GM21447 (cell line): ENCODE data around the gene RPUSD4.

Experiments used
- ATAC-seq: cut with Tn5 transposase; IDR thresholded peaks from one replicate; pipeline ENCODE4 v1.9.1; 2021; ENCODE audit not compliant: unreplicated experiment

RPUSD4 gene

DNA sequence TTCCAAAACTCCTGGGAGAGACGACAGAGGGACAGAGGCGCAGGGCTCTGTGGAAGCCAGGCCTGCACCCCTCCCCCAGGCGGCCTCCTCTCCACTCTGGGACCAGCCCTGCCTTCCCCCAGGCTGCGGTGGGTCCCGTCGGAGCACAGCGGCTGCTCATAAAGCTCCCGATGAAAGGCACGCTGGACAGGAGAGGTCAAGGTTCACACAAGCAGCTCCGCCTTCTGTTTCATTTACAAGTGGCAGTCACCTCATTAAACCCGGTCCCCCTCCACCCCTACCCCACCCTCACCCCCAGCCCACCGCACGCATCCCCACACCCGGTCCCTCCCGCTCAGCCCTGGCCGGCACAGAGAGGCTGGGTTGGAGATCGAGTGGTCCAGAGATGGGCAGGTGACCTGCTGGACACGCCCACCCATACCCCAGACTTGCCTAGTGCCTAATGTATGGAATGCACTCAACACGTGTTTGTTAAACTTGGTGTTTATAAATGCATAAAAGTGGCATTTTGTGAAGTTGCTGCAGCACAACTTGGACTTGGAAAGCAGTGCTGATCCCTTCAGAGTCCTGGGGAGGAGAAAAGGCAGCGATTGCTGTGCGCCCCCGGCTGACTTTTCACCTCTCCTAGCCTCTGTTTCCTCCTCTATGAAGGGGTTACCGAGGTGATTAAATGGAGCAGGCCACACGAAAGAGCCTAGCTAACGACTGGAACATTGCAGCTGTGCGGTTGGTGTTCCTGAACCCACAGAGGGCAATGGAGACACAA is 26.0 kb downstream of the RPUSD4 start:
- no peak for ATAC-seq

DNA sequence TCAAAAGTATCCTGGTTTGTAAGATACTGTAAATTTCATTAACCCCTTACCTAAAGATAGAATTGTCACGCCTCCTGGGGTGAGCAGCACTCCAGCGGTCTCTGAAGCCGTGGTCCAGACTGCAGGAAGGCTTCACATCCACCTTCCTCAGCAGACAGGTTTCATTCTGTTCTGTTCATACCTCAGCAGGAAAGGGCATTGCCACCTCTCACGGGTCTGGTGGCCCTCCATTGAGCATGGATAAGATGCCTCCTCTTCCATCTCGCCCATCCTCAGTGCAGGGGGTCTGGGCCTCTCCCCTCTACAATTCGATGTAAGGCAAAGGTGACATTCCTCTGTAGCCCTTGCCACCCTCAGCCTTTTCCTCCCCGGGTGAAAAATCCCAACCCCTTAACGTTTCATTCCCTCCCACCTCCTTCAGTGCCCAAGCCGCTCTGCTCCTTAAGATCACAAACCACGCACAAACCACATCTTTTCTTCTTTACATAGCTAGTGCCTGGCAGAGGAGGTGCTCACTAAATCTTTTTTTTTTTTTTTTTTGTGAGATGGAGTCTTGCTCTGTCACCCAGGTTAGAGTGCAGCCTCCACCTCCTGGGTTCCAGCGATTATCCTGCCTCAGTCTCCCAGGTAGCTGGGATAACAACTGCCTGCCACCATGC is 28.5 kb downstream of the RPUSD4 start:
- no peak for ATAC-seq

DNA sequence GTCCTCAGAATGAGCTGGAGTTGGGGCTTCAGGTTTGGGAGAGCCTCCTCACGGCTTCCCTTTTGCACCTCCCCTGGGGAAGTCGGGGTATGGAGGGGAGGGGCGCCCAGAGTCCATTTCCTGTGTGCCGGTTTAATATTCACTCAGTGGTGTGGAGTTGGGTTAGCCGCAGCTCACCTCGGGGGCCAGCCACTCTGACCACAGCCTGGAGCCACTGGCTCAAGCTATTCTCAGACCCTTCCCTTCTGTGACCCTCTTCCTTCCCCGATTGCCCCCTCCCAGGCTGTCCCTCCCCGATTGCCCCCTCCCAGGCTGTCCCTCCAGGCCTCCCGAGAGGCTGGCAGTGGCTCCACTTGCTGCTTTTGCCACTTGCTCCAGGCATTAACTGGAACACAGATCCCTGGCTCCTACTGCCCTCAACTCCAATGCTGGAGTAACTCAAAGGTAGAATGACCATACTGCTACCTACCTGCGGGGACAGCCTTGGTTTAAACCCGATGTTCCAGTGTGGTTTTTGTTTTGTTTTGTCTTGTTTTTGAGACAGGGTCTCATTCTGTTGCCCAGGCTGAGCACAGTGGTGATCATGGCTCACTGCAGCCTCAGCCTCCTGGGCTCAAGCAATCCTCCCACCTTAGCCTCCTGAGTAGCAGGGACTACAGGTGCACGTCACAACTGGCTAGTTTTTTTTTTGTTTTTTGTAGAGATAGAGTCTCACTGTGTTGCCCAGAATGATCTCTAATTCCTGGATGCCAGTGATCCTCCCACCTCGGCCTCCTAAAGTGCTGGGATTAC is 29.3 kb downstream of the RPUSD4 start:
- no peak for ATAC-seq

DNA sequence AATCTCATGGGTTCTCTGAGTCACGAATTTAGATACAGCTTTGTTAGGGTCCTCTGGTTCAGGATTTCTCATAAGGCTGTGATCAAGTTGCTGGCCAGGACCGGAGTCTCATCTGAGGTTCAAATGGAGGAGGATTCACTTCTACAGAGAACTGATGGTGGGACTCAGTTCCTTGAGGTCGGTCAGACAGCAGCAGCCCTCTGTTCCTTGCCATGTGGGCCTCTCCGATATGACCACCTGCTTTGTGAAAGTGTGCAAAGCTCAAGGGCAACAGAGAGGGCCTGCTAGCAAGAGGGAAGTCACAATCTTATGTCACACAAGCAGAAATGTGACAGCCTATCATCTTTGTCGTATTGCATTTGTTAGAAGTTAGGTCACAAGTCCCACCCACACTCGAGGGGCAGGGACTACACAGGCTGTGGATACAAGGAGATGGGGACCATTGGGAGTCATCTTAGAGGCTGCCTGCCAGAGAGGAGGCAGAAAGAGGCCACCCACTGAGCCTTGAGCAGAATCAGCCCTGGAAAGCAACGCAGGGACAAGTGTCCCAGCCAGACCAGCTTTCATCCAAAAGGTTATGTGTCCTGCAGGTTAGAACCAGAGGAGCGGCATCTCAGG is 34.5 kb downstream of the RPUSD4 start:
- ATAC-seq = no peak

DNA sequence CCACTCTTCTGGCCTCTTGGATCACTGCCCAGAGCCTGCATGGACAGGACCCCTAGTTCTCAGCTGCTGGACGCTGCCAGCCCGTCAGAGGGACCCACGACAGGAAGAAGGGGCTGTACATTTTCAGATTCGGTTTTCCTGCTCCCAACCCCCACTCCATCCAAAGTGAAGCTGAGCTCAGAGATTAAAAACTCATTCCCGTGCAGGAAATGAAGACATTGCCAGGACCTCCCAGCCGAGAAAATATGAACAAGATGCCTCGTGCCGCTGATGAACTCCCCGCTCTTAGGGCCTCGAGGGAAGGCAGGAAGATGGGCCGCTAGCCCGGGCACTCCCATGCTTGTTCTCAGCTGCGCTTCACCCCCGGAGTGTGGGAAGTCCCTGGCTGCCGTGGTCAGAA is 36.1 kb downstream of the RPUSD4 start:
- ATAC-seq = no peak

DNA sequence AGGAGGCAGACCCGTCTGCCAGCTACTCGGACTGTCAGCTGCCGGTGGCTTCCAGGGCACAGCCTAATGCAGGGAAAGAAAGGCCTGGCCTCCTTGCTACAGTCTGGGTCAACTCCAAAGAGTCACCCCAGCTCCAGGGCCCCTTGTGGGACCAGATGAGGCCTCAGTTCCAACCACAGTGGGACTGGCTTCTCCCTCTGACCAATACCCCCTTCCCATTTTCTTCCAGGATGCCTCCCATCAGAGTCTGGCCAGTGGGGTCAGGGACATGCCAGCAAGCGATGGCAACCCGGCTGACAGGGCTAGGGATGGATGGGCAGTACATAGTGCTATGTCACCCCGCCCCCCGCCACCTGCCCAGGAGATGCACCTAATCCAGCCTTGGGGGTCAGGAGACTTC is 36.6 kb downstream of the RPUSD4 start:
- ATAC-seq = no peak

DNA sequence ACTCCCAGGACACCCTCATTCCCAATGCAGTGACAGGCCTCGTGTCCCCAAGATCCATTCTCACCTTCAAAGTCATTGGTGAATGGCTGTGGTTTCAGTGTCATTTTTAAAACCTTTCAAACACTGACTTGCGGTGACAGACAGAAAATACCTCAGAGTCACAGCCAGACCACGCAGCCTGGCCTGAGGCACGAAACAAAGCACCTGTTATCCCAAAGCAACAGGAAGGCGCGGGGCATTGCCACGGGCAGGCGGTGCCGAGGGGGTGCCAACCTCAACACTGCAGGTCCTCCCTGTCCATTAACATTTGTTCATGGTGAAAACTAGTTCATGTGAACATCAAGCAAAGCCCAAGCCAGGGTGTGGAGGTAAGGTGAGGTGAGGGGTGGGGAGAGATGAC is 38.2 kb downstream of the RPUSD4 start:
- no peak for ATAC-seq

DNA sequence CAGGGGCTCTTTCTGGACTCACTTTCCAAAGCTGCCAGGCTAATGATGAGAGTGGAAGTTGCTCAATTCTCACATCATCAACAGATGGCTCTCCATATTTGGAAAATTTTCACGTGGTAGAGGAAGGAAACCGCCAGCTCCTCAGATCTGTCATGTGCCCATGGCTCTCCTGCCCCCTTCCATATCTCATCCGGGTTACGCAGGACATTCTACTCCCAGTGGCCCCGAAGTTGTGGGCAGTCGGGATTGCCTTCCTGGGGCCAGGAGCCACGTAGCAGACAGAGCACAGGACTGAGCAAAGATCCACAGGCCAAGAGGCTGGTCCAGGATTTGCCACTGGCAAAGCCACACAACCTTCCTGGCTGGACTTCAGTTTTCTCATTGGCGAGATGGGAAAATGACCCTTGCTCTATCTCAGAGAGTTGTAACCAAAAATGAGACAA is 38.8 kb downstream of the RPUSD4 start:
- no peak for ATAC-seq

DNA sequence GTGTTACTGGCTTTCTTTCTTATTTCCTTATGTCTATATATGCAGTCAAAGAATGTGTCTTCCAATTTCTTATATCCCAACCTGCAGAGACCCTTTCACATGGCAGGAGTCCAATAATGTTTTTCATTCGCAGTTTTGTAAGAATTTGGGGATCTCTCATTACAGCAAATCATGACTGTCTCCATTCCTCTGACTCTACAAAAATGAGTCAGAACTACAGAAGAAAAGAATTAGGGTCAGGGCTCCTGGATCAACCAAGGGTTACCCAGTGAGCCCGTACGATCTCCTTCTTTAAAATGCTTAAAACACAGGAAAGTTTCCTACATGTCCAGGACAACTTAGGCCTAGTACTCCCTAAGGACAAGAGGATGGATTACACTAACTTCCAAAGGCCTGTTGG is 42.2 kb downstream of the RPUSD4 start:
- no peak for ATAC-seq

DNA sequence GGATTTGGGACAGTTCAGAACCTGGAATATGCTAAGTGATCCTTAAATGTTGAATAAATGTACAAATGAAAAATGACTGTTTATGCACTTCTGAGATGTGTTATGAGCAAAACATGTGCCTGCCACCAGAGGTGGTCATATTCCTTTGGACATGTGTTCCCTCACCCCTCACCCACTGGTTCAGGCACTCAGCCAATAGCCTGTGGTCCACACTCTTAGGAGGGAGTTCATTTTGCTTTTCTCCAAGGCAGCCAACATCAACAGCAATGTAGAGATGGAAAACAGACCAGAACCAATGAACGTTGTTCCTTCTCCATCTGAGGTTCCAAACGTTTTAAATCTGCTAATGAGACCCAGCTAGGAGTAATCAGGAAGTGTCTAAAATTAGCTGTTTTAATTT is 44.0 kb downstream of the RPUSD4 start:
- no peak for ATAC-seq

DNA sequence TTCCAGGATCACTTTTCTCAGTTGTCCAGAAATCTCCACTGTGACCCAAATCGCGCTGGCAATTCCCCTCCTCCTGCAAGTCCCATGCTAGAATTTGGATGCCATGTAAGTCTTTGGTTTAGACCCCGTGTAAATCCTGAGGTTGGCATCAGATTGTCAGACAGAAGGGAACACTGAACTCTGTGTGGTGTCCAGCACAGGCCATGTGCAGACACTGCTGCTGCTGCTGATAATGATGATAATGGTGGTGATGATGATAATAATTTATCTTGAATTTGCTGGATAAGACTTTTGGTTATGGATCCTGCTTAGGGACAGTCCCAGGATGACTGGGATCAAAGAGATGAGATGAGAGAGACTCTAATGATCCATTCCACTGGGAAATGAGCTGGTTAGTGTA is 45.0 kb downstream of the RPUSD4 start:
- no peak for ATAC-seq

DNA sequence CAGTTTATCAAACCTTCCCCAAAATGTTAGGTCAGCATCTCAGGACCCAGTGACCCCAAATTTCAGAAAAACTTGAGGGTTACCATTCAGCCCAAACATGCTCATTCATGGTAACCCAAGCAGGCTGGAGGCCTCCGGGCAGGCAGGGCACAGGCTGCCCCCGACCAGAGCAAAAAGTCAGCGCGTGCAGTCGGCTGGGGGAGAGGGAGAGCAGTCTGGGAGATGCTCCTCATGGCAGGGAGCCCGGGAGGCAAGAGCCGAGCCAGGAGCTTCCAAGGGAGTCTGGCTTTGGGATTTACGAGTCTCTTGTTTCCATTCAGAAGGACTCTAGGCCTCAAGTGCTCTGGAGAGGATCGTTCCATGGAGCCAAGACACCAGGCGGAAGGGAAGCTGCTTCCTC is 45.7 kb downstream of the RPUSD4 start:
- ATAC-seq = no peak

DNA sequence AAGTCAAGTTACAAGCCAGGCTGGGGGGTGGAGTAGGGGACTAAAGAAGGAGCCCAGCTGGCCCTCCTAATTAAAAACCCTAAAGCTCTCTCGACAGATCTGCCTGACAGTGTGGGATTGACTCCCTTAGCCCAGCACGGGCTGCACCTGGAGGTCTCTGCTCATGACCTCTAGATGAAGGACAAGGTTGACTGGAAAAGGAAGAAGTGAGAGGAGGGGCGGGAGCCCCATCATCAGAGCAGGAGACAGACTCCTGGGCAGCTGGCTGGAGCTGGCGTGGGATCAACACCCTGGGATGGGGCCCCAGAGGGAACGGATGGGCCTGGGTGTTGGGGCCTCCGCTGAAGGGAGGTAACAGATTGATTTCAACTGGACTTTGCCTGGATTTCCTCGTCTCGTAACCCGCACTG is 46.1 kb downstream of the RPUSD4 start:
- ATAC-seq = no peak

DNA sequence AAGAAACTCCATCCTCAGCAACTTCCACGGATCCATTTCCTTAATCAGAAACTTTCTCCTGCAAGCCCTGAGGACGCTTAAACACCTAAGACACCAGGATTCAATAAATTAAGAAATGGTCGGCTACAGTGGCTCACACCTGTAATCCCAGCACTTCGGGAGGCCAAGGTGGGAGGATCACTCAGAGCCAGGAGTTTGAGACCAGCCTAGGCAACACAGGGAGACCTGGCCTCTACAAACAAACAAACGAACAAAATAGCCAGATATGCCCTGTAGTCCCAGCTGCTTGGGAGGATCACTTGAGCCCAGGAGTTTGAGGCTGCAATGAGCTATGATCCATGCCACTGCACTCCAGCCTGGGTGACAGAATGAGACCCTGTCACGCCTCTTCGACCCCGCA is 46.7 kb downstream of the RPUSD4 start:
- ATAC-seq = no peak

DNA sequence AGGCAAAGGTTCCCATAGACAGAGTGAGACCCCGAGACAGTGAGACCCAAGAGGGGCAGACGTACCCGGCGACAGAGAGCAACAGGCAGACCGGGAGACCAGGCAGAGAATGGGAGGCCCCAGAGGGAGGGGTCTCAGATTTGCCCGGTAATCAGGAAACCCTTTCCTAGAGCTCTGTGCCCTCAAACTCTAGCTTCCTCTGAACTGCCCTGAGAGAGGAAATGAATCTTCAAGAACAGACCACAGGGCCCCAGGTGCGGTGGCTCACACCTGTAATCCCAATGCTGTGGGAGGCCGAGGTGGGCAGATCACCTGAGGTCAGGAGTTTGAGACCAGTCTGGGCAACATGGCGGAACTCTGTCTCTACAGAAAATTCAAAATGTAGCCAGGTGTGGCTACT is 47.7 kb downstream of the RPUSD4 start:
- no peak for ATAC-seq

DNA sequence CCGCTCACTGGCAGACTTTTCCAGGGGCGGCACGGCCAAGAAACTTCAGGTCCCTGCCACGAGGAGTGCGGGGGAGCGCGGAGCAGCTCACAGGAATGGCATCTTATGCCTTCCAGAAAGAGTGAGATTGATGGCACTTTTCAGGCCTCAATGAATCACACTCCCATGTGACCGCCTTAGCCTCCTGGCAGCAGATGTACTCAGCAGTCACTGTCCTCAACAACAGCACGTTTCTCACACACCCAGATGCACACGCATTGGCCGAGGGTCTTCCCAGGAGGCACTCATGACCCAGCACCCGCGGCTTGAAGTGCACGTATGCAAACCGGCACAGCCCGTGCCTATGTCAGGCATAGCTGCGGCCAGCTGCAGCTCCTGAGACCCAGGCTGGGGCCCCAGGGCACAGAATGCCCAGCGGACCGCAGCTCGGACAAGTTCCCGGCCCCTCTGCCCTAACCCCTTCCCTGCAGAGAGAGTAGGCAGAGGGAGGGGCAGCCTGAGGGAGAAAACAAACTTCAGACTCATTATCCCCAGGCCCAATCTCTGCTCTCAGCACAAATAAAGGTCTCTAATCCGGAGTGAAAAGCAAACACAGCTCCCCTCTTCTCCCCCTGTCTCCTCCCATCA is 48.3 kb downstream of the RPUSD4 start:
- ATAC-seq = no peak

DNA sequence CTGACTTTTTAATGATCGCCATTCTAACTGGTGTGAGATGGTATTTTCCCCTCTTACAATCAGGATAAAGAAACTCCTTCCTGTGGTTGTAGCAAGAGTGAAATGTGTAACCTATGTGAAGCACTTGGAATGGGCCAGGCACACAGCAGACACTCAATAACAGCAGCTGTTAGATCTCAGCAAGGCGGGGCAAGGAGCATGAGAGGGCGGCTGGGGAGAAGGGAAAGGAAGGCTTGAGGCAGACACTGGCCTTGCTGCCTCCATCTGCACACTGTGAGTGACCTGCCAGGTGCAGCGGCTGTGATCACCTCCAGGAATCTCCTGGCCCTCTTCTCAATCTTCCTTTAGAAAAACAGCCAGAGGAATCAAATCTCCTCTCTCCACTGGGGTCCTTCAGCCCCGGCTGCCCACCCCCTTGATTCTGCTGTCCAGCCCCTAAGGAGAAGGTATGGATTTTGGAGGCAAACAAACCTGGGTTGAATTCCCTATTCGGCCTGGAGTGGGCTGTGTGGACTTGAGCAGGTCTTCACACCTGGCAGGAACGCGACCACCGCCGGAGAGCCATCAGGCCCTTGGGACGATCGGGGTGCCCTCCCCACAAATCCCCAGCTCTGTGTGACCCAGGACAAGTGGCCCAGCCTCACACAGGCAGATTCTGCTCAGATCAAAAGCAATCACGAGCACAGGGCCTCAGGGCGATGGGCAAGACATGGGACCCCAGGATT is 49.0 kb downstream of the RPUSD4 start:
- ATAC-seq = no peak

DNA sequence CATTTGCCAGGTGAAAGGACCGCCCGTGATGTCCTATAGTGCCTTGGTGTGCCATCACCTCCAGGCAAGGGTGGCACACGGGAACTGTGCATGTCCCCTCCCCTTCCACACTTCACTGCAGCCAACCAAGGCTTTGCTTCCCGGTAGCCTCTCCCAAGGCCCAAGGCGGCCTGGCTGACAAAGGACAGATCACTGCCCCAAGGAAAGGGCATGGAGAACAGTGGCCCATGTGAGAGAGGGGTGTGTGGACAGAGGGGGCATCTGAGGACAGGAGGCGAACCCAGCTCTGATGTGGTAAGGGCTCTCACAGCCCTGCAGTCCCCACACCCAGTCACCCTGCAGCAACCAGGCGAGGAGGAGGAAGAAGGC is 50.4 kb downstream of the RPUSD4 start:
- ATAC-seq = no peak

DNA sequence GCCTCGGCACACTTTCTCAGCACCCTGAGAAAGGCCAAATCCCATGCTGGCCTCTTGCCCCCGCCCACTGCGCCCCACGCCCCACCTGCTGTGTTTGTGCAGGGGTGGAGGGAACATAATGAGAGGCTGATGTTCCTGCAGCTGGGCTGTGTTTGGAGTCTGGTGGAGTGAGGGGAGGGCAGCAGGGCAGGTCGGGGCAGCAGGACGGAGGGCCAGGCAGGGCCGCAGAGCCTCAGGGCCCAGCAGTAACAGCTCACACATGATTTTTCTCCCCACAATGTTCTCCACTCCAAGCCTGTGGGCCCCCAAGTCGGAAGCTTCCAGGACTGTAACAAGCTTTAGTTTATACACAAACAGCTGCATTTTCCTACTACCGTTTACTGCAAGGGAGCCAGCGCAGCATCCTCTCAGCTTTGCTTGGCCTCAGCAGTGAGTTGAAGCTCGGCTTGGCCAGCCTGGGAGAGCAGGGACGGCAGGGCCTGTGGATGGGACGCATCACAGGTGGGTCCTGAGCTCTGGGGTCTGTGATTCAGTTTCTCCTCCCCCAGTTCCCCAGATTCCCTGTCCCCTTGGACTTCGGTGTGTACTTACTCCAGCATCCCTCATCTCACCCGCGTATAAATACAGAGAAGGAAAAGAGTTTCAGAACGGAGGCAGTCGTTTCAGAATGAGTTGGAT is 51.0 kb downstream of the RPUSD4 start:
- ATAC-seq = no peak
